ENCODE results near the gene DNAJC9. TPM values are rescaled to one million over a fixed set of nuclear protein-coding genes. Genes with fewer than 3 reads are reported as not detected.

The DNAJC9 gene
- polyA plus RNA-seq, 2 of the 4 experiments (the other 2 are of a cell fraction), result 45.6 to 56.3 TPM

- Histone ChIP-seq H3K4me3 (no peak overlapping the region), H3K9me3 (peaks cover 3% of the 10 kb centered on the region; the same call in 1 of the 3 replicates), H3K4me1 (peaks cover 7% of the 10 kb centered on the region; the same call in 2 of the 3 replicates), H3K4me2 (no peak overlapping the region), H3K27ac (no peak overlapping the region)
- CTCF ChIA-PET, result no interaction called here
- FAIRE-seq (no peak), DNase-seq (ENCODE audit: low read depth in 1 of 2, low spot score in 1 of 2) (no peak), ATAC-seq (no peak)
- POLR2A ChIA-PET, result no interaction called here
- 77% methylated on average over 4 of the region's 4 CpGs for WGBS (ENCODE audit: missing lambda C conversion rate)
- no peak for TF ChIP-seq HOXB5 (CRISPR knock-in tag; IDR thresholded peaks at IDR 0.05)
- TF ChIP-seq, protein P1, sequence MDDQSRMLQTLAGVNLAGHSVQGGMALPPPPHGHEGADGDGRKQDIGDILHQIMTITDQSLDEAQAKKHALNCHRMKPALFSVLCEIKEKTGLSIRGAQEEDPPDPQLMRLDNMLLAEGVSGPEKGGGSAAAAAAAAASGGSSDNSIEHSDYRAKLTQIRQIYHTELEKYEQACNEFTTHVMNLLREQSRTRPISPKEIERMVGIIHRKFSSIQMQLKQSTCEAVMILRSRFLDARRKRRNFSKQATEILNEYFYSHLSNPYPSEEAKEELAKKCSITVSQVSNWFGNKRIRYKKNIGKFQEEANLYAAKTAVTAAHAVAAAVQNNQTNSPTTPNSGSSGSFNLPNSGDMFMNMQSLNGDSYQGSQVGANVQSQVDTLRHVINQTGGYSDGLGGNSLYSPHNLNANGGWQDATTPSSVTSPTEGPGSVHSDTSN (IDR thresholded peaks at IDR 0.05), result no peak
- TF ChIP-seq ELK1 (IDR thresholded peaks at IDR 0.05; ENCODE audit: low read depth, low read length), result no peak
- TF ChIP-seq MAZ (IDR thresholded peaks at IDR 0.05; ENCODE audit: borderline replicate concordance, low read depth, low read length), result no peak
- TF ChIP-seq CBX2 (IDR thresholded peaks at IDR 0.05; ENCODE audit: borderline replicate concordance, low read depth), result no peak
- TF ChIP-seq FOXS1 (CRISPR knock-in tag; IDR thresholded peaks at IDR 0.05), result no peak
- TF ChIP-seq ZFP36 (IDR thresholded peaks at IDR 0.05; ENCODE audit: borderline replicate concordance, partially characterized antibody), result no peak
- TF ChIP-seq FOSB (CRISPR knock-in tag; IDR thresholded peaks at IDR 0.05), result no peak
- no peak for TF ChIP-seq RARB (CRISPR knock-in tag; IDR thresholded peaks at IDR 0.05)
- no peak for TF ChIP-seq JUN (IDR thresholded peaks at IDR 0.05)
- TF ChIP-seq POLR2A (IDR thresholded peaks at IDR 0.05; ENCODE audit: low read length), result no peak
- no peak for TF ChIP-seq HMGXB4 (CRISPR knock-in tag; IDR thresholded peaks at IDR 0.05; ENCODE audit: borderline replicate concordance)
- TF ChIP-seq, protein P2, sequence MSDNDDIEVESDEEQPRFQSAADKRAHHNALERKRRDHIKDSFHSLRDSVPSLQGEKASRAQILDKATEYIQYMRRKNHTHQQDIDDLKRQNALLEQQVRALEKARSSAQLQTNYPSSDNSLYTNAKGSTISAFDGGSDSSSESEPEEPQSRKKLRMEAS (IDR thresholded peaks at IDR 0.05), result no peak
- TF ChIP-seq ESRRA (IDR thresholded peaks at IDR 0.05; ENCODE audit: borderline replicate concordance, low read length), result no peak
- no peak for TF ChIP-seq EP300 (IDR thresholded peaks at IDR 0.05)
Measured at GRCh38 chr10:73211106-73211811, 35.8 kb downstream of the DNAJC9 start.

DNA sequence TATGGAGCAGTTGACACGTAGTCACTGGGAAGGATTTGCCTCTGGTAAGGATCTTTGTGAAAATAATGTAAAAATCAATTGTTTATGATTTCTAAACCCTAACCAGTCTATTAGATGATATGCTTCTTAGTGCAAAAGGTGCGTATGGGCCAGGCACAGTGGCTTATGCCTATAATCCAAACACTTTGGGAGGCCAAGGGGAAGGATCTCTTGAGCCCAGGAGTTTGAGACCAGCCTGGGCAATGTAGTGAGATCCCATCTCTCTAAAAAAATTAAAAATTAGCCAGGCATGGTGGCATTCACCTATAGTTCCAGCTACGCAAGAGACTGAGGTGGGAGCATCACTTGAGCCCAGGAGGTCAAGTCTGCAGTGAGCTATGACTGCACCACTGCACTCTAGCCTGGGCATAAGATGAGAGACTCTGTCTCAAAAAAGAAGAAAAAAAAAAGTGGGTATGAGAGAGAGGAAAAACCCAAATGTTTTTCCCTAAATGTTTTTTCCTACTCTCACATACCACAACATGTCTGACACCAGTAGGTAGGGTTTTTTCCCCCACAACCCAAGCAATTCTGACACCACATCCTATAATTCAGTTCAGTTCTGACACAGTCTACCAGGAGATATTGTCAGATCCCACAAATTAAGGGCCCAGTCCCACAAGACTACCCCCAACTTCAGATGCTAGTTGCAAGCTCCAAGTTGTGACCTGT is 36.5 kb downstream of the DNAJC9 start:
- CTCF ChIA-PET, result interaction anchor here (1.7 kb wide), 1 partner anchor 8 kb away, joined by 6 read pairs; no protein-coding TSS in a partner anchor

More for the DNA sequence above, 36.5 kb downstream of the DNAJC9 start:
- no peak for ATAC-seq
- WGBS (ENCODE audit: missing lambda C conversion rate), result 79% methylated on average over 3 of the region's 3 CpGs
- Histone ChIP-seq H3K4me3 (no peak overlapping the region), H3K4me1 (peaks cover 7% of the 10 kb centered on the region; the same call in 2 of the 3 replicates), H3K4me2 (no peak overlapping the region), H3K27ac (no peak overlapping the region), H3K9me3 (peaks cover 8% of the 10 kb centered on the region; the same call in 1 of the 3 replicates)
- TF ChIP-seq FOSB (CRISPR knock-in tag; IDR thresholded peaks at IDR 0.05) (no peak), CHD4 (IDR thresholded peaks at IDR 0.05; ENCODE audit: borderline replicate concordance) (no peak), NPAS2 (CRISPR knock-in tag; IDR thresholded peaks at IDR 0.05; ENCODE audit: borderline replicate concordance) (no peak), ZFP36 (IDR thresholded peaks at IDR 0.05; ENCODE audit: borderline replicate concordance, partially characterized antibody) (no peak), TP53 (CRISPR knock-in tag; IDR thresholded peaks at IDR 0.05) (no peak), MYC (IDR thresholded peaks at IDR 0.05; ENCODE audit: borderline replicate concordance, low read length) (no peak), POLR2A (IDR thresholded peaks at IDR 0.05; ENCODE audit: low read length) (no peak), RNF2 (IDR thresholded peaks at IDR 0.05; ENCODE audit: borderline replicate concordance, low read depth) (no peak)
- POLR2A ChIA-PET, result no interaction called here
- DNase-seq (ENCODE audit: low read depth in 1 of 2, low spot score in 1 of 2), result no peak
- FAIRE-seq, result no peak

Measured in A549 (cell line).